Fibroblast of lung (primary cell): ENCODE measurements around the gene OTOG.

Experiments used
- EZH2 ChIP-seq: IDR thresholded peaks from 2 replicates; pipeline ENCODE4 v1.5.1; 2012; ENCODE audit warnings: low read length, control low read depth, mild to moderate bottlenecking; ENCODE audit errors: missing control alignments
- TF ChIP-seq, protein P1 (sequence below), 2 donors: IDR thresholded peaks in 1 of 2; conservative IDR thresholded peaks in 1 of 2; 1 replicate in 1 of 2; 2 replicates in 1 of 2; pipeline ENCODE4 v1.5.1; 2011 to 2012; ENCODE audit warnings: low read length in 2 of 2, control low read depth in 1 of 2, inconsistent platforms in 1 of 2, low read depth in 1 of 2, mild to moderate bottlenecking in 1 of 2

DNA sequence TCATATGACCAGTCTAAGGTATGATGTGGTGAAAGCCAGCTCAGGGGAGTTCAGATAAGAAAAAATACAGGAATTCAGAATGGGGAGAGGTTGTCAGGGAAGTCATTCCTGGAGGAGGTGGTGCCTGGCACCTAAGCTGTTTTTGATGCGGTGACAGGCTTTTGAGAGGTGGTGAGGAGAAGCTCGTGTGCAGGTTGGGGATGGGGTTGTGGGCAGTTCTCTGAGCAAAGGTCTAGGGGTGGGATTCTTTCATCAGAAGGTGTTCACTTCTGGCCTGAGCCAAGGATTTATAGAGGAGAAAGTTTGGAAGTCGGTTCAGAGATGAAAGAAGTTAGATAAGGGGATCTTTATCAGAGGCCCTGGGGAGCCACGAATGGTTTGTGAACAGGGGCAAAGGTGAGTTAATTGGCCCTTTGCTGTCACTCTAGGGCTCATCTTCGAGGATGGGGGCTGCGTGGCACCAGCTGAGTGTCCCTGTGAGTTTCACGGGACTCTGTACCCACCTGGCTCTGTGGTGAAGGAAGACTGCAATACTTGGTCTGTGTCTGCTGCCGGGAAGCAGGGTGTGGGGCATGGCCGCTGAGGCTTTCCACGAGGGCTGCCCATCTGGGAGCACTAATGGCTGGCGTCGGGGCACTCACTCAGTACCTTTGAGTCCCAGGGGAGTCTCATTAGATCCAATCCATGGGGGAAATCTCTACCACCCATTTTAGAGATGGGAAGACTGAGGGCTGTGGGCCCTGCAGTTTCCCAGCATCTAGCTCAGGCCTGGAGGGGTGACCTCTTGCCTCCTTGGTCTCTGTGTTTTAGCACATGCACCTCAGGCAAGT is 13.4 kb downstream of the OTOG start:
- TF ChIP-seq, protein P1, sequence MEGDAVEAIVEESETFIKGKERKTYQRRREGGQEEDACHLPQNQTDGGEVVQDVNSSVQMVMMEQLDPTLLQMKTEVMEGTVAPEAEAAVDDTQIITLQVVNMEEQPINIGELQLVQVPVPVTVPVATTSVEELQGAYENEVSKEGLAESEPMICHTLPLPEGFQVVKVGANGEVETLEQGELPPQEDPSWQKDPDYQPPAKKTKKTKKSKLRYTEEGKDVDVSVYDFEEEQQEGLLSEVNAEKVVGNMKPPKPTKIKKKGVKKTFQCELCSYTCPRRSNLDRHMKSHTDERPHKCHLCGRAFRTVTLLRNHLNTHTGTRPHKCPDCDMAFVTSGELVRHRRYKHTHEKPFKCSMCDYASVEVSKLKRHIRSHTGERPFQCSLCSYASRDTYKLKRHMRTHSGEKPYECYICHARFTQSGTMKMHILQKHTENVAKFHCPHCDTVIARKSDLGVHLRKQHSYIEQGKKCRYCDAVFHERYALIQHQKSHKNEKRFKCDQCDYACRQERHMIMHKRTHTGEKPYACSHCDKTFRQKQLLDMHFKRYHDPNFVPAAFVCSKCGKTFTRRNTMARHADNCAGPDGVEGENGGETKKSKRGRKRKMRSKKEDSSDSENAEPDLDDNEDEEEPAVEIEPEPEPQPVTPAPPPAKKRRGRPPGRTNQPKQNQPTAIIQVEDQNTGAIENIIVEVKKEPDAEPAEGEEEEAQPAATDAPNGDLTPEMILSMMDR (conservative IDR thresholded peaks at IDR 0.05 in 1 of 2, IDR thresholded peaks at IDR 0.05 in 1 of 2; ENCODE audit: low read depth in 1 of 2, low read length in 2 of 2), result no peak
- no peak for TF ChIP-seq EZH2
